HG03060 (cell line): ENCODE measurements around the gene PTPRJ.

Experiments used
- ATAC-seq: cut with Tn5 transposase; IDR thresholded peaks from one replicate; pipeline ENCODE4 v1.9.1; 2021; ENCODE audit warnings: low read depth, moderate number of reproducible peaks; ENCODE audit not compliant: unreplicated experiment

Gene PTPRJ

GRCh38 chr11:47967577-47968525 is 12.5 kb upstream of the PTPRJ start:
- no peak for ATAC-seq

GRCh38 chr11:47969401-47969800 is 11.0 kb upstream of the PTPRJ start:
- ATAC-seq = no peak

GRCh38 chr11:47971501-47971900 is 8.9 kb upstream of the PTPRJ start:
- ATAC-seq = no peak

- ATAC-seq = no peak
Observed at GRCh38 chr11:47973173-47973572, 7.2 kb upstream of the PTPRJ start.

- ATAC-seq = no peak
Observed at GRCh38 chr11:47976931-47977330, 3.4 kb upstream of the PTPRJ start.

GRCh38 chr11:47977623-47978022 is 2.7 kb upstream of the PTPRJ start:
- no peak for ATAC-seq

GRCh38 chr11:47979378-47980087 is 826 bp upstream of the PTPRJ start:
- ATAC-seq = no peak

GRCh38 chr11:47980907-47981621 is 705 bp downstream of the PTPRJ start:
- no peak for ATAC-seq

GRCh38 chr11:47981667-47982404 is 1.5 kb downstream of the PTPRJ start:
- no peak for ATAC-seq

GRCh38 chr11:47982616-47983015 is 2.3 kb downstream of the PTPRJ start:
- no peak for ATAC-seq

- ATAC-seq = no peak
Observed at GRCh38 chr11:47983464-47984397, 3.4 kb downstream of the PTPRJ start.

- no peak for ATAC-seq
Observed at GRCh38 chr11:47986219-47986618, 5.9 kb downstream of the PTPRJ start.

- ATAC-seq = no peak
Observed at GRCh38 chr11:47986742-47987141, 6.4 kb downstream of the PTPRJ start.

- ATAC-seq = no peak
Observed at GRCh38 chr11:47987310-47987709, 7.0 kb downstream of the PTPRJ start.

- ATAC-seq = no peak
Observed at GRCh38 chr11:47987781-47988180, 7.4 kb downstream of the PTPRJ start.

GRCh38 chr11:47989779-47990178 is 9.4 kb downstream of the PTPRJ start:
- ATAC-seq = no peak

GRCh38 chr11:47991266-47991830 is 11.0 kb downstream of the PTPRJ start:
- no peak for ATAC-seq

- ATAC-seq = no peak
Observed at GRCh38 chr11:47991894-47992293, 11.5 kb downstream of the PTPRJ start.
